AG08396 (cell line): ENCODE data around the gene EME2.

Experiments
- DNase-seq: peaks from one replicate; pipeline ENCODE4 v3.0.0; 2012; ENCODE audit warnings: low spot score, mixed read lengths

EME2 gene

DNA sequence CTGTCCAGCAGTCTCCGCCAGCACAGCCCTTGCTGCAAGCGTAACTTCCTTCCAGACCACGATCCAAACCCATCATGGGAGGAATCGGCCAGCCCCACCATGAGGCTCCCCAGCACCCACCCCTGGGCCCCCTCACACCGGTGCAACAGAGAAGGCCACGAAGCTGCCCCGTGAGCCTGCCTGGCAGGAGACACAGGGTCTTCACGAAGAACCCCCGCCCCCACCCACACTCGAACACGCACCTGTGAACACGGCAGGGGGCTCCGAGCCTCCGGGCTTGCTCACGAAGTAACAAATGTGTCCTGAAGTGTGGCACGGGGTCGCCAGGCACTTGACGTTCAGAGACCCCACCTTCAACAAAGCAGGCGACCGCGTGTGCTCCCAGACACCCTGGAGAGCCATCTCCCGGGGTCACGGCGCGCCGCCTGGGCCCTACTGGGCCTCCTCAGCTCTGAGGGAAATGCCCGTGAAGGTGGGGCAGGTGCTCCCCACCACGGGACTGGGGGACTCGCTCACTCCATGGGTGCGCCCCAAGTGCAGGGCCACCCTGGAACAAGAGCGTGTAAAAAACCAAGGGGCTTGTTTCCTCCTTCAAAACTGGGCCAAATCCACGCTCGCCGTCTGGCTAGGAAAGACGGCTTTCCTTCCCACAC, 46.4 kb downstream of the EME2 start:
- DNase-seq: no peak

DNA sequence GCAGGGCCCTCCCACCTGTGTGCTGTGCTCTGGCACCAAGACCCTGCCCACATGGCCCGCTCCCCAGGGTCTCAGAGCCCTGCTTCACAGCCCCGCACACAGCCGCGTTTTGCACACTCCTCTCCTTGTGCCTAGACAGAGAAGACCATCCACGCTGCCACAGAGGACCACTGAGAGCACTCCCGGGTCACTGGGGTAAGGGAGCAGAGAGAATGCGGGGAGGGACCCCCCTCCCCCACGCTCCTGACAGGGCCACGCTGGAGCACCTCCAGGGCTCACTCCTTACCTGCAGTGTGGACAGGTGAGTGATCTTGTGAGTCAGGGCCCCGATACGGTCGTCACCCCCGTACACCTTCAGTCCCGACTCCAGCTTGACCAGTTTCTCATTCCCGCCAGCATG, 47.0 kb downstream of the EME2 start:
- no peak for DNase-seq

DNA sequence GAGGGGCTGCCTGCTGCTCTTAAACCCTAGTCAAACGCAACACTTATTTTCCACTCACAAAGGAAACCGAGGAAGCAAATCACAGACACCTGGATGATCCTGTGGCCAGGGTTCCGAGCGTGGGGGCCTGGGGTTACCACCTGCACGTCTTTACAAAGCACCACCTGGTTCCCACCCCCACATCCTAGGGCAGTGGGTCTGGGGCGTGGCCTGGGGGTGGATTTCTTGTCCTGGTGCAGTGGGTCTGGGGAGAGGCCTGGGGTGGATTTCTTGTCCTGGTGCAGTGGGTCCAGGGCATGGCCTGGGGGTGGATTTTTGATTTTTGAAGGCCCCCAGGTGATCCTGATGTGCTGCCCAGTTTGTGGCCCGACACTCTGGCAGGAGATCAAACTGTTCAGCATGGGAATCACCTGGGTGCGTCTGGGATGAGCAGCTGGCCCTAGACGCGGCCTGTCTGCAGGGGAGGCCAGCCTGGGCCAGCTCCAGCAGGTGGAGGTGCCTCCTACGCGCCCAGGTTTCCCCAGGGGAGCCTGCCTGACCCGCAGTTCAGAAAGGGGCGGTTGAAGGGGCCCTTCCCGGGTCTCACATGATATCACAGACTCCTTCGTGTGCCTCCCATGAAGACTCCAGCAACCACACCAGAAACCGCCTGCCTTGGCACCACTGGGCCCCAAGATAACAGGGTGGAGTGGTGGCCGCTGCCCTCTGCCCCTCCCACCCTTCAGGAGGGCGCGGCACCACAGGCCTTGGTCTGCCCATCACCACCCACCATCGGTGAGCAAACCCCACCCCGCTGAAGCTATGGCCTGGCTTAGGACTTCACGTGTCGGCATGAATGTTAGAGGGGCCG, 47.7 kb downstream of the EME2 start:
- DNase-seq: no peak

DNA sequence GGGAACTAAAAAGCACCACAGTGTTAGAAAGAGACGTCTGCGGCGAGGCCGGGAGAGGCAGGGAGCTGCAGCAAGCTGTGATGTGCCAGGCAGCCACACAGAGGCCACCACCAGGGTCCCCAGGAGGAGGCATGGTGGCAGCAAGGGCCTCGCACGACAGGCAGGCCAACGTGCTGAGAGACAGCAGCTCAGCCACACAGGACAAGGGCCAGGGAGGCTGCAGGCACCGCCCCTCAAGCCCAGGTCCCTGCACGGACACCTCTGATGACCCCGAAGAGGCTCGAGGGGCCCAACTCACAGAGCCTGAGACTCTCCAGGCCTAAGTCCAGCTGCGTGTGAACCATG, 48.3 kb downstream of the EME2 start:
- no peak for DNase-seq

DNA sequence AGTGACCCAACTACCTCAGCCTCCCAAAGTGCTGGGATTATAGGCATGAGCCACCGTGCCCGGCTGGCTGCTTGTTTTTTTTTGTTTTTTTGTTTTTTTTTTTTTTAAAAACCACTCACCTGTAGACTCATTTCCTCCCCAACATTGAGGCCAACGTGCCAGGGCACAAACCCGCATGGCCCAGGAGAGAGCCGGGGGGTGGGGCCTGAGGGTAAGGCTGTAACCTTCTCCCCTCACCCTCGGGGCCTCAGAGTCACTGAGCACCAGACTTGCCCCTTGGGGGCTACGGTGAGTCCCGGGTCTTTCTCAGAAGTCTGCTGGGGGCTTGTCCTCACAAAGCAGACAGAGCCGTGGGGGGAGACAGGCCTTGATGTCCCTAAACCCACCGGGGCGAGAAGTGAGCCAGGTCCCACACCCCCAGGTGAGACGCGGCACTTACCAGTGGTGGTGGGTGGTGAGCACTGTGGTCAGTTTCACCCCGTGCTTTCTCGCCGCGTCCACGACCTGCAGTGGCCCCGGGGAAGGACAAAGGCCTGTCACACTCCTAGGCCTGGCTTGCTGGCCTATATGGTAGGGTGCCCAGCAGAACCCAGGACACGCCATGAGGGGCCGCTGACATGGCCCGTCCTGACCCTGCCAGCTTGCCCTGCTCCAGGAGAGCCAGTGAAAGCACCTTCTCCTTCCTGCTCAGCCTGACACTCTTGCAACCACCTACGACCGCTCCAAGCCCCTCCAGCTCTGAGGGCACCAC, 49.4 kb downstream of the EME2 start:
- no peak for DNase-seq

DNA sequence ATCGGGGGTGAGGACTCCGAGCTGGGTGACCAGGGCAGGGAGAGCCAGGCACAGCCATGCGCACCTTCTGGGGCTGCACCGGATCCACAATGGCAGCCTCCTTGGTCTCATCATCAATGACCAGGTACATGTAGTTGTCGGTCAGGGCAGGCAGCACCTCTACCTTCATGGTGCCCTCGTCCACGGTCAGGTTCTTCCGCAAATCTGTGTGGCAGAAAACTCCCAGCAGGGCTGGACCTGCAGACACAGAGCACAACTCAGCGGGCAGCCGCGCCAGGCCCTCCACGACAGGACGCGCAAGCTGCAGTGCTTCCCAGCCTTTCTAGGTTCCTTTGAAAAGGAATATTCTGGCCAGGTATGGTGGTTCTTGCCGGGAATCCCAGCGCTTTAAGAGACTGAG, 50.2 kb downstream of the EME2 start:
- DNase-seq: no peak

DNA sequence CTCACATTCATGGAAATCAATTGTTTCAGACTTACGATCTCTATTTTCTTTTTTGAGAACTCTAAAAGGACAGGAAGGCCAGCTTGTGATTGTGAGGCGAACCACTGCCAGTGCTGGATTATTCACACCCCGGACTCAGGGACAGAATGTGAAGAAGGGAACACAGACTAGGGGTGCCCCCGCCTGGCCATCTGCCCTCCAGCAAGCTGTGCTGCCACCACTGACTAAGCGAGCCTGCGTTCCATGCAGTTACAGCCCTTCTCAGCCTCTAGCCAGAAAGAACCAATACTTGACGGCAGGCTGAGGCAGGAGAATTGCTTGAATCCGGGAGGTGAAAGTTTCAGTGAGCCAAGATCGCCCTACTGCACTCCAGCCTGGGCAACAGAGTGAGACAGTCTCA, 51.2 kb downstream of the EME2 start:
- peak; percentile 57 for DNase-seq

DNA sequence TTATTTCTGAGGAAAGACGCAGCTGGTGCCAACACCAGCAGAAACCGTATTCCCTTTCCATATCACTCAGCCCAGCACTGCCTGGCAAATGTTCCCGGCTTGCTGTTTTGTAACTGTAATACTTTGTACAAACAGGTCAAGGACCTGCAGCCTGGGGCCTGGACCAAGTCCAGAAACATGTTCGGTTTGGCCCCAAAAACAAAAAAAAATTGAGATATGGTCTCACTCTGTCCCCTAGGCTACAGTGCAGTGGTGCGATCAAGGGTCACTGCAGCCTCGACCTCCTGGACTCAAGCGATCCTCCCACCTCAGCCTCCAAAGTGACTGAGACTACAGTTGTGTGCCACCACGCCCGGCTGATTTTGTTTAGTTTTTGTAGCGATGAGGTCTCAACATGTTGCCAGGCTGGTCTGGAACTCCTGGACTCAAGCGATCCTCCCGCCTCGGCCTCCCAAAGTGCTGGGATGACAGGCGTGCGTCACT, 52.8 kb downstream of the EME2 start:
- no peak for DNase-seq
